Breast epithelium (tissue), 3 donors: ENCODE data around the gene TADA2A.

Experiments used
- POLR2AphosphoS5 ChIP-seq, 3 donors: sonication (generic); formaldehyde crosslinking; IDR thresholded peaks; one replicate each; pipeline ENCODE4 v1.6.1; 2017; ENCODE audit warnings: antibody characterized with exemption in 3 of 3
- TF ChIP-seq, protein P1 (sequence below), 3 donors: fragments of 450-650 bp; IDR thresholded peaks; one replicate each; pipeline ENCODE4 v1.5.1; 2016 to 2017; ENCODE audit warnings: antibody characterized with exemption in 3 of 3, mild to moderate bottlenecking in 3 of 3, moderate library complexity in 3 of 3

GRCh38 chr17:37375706-37376105, 31.0 kb upstream of the TADA2A start, which contains the start of gene C17orf78:
- TF ChIP-seq, protein P1, sequence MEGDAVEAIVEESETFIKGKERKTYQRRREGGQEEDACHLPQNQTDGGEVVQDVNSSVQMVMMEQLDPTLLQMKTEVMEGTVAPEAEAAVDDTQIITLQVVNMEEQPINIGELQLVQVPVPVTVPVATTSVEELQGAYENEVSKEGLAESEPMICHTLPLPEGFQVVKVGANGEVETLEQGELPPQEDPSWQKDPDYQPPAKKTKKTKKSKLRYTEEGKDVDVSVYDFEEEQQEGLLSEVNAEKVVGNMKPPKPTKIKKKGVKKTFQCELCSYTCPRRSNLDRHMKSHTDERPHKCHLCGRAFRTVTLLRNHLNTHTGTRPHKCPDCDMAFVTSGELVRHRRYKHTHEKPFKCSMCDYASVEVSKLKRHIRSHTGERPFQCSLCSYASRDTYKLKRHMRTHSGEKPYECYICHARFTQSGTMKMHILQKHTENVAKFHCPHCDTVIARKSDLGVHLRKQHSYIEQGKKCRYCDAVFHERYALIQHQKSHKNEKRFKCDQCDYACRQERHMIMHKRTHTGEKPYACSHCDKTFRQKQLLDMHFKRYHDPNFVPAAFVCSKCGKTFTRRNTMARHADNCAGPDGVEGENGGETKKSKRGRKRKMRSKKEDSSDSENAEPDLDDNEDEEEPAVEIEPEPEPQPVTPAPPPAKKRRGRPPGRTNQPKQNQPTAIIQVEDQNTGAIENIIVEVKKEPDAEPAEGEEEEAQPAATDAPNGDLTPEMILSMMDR (IDR thresholded peaks at IDR 0.05), result no peak
- no peak for TF ChIP-seq POLR2AphosphoS5 (IDR thresholded peaks at IDR 0.05)
